ENCODE data around the gene SNX19.

DNA sequence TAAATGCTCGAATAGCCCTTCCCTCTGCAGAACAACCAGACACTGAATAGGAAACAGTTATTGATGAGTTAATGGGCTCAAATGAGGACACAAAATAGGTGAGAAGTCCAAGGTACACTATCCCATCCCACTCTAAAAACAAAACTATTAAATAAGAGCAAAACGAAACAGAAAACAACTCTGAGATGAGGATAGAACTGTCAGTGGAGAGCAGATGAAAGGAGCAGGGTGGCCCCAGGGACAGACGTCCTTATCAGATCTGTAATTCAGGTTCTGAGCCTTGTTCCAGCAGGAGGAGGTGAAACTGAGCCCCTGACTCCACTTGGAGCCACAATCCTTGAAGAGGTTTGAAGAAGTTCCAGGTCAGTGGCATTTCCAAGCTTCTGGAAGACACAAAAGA is 8.5 kb upstream of the SNX19 start:
- TF ChIP-seq, protein P1, sequence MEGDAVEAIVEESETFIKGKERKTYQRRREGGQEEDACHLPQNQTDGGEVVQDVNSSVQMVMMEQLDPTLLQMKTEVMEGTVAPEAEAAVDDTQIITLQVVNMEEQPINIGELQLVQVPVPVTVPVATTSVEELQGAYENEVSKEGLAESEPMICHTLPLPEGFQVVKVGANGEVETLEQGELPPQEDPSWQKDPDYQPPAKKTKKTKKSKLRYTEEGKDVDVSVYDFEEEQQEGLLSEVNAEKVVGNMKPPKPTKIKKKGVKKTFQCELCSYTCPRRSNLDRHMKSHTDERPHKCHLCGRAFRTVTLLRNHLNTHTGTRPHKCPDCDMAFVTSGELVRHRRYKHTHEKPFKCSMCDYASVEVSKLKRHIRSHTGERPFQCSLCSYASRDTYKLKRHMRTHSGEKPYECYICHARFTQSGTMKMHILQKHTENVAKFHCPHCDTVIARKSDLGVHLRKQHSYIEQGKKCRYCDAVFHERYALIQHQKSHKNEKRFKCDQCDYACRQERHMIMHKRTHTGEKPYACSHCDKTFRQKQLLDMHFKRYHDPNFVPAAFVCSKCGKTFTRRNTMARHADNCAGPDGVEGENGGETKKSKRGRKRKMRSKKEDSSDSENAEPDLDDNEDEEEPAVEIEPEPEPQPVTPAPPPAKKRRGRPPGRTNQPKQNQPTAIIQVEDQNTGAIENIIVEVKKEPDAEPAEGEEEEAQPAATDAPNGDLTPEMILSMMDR (IDR thresholded peaks at IDR 0.05; ENCODE audit: insufficient read depth, low read depth, low read length), result no peak
- no peak for TF ChIP-seq EZH2 (IDR thresholded peaks at IDR 0.05; ENCODE audit: insufficient read depth, low read length)

All from astrocyte (in vitro differentiated cells and primary cell).